Fibroblast of lung (primary cell): ENCODE results near the gene GABBR2.

Experiments used
- CTCF ChIP-seq, 2 donors: IDR thresholded peaks in 1 of 2; conservative IDR thresholded peaks in 1 of 2; 1 replicate in 1 of 2; 2 replicates in 1 of 2; pipeline ENCODE4 v1.5.1; 2011 to 2012; ENCODE audit warnings: low read length in 2 of 2, control low read depth in 1 of 2, inconsistent platforms in 1 of 2, low read depth in 1 of 2, mild to moderate bottlenecking in 1 of 2
- EZH2 ChIP-seq: IDR thresholded peaks from 2 replicates; pipeline ENCODE4 v1.5.1; 2012; ENCODE audit warnings: low read length, control low read depth, mild to moderate bottlenecking; ENCODE audit errors: missing control alignments

- TF ChIP-seq CTCF (conservative IDR thresholded peaks at IDR 0.05 in 1 of 2, IDR thresholded peaks at IDR 0.05 in 1 of 2; ENCODE audit: low read depth in 1 of 2, low read length in 2 of 2) (no peak), EZH2 (no peak)
These were observed 349.2 kb downstream of the GABBR2 start for GRCh38 chr9:98359569-98359968.
